GM12891 (cell line): ENCODE measurements around the gene GRAMD2A.

Experiments
- DNase-seq: peaks from one replicate; pipeline ENCODE4 v3.0.0; 2011; ENCODE audit warnings: low spot score; ENCODE audit not compliant: insufficient read length
- FAIRE-seq: peaks from 2 replicates; lab custom pipeline; 2011; peaks lifted over from hg19 to GRCh38; lab: Jason Lieb, UNC
- PAX5 ChIP-seq: IDR thresholded peaks from 2 replicates; pipeline ENCODE4 v1.6.1; 2011; ENCODE audit warnings: low read length, moderate library complexity, mild to moderate bottlenecking; ENCODE audit not compliant: insufficient read depth, severe bottlenecking
- POLR2A ChIP-seq: IDR thresholded peaks from 2 replicates; pipeline ENCODE4 v1.6.1; 2011; ENCODE audit warnings: low read depth, low read length, control low read depth
- POLR2AphosphoS5 ChIP-seq: IDR thresholded peaks from 2 replicates; pipeline ENCODE4 v1.6.1; 2011; ENCODE audit warnings: low read depth, low read length, control low read depth
- POU2F2 ChIP-seq: IDR thresholded peaks from 2 replicates; pipeline ENCODE4 v1.6.1; 2011; ENCODE audit warnings: low read depth, mild to moderate bottlenecking, control low read depth, low read length, moderate library complexity
- SPI1 ChIP-seq: IDR thresholded peaks from 2 replicates; pipeline ENCODE4 v1.6.1; 2011; ENCODE audit warnings: low read depth, low read length, control low read depth
- TAF1 ChIP-seq: IDR thresholded peaks from 2 replicates; pipeline ENCODE4 v1.6.1; 2011; ENCODE audit warnings: low read depth, low read length, control low read depth

GRAMD2A gene

GRCh38 chr15:72146934-72147333, 50.7 kb downstream of the GRAMD2A start:
- DNase-seq (no peak), FAIRE-seq (no peak)
- TF ChIP-seq PAX5 (no peak), POLR2AphosphoS5 (no peak), TAF1 (no peak), POLR2A (no peak), SPI1 (no peak), POU2F2 (no peak)

GRCh38 chr15:72146221-72146620, 51.4 kb downstream of the GRAMD2A start:
- FAIRE-seq = no peak
- TF ChIP-seq TAF1 (no peak), POLR2AphosphoS5 (no peak), SPI1 (no peak), PAX5 (no peak), POLR2A (no peak), POU2F2 (no peak)
- DNase-seq = no peak

GRCh38 chr15:72141171-72142084, 56.2 kb downstream of the GRAMD2A start:
- DNase-seq (peak; percentile 68), FAIRE-seq (peak; percentile 93)
- TF ChIP-seq TAF1 (no peak), POLR2A (no peak), SPI1 (peak; percentile 12; the same call in 1 of the 2 replicates), POU2F2 (peak; percentile 85; the same call in 1 of the 2 replicates)

GRCh38 chr15:72140088-72140487, 57.5 kb downstream of the GRAMD2A start:
- FAIRE-seq (no peak), DNase-seq (no peak)
- TF ChIP-seq POLR2AphosphoS5 = no peak
- no peak for TF ChIP-seq SPI1
- TF ChIP-seq POU2F2 = no peak
- no peak for TF ChIP-seq TAF1
- TF ChIP-seq PAX5 = no peak
- no peak for TF ChIP-seq POLR2A

GRCh38 chr15:72139667-72140066, 57.9 kb downstream of the GRAMD2A start:
- DNase-seq (no peak), FAIRE-seq (peak; percentile 68)
- TF ChIP-seq PAX5 (no peak), POLR2AphosphoS5 (no peak), TAF1 (no peak), POLR2A (no peak), SPI1 (no peak), POU2F2 (no peak)

GRCh38 chr15:72136170-72137051, 61.2 kb downstream of the GRAMD2A start:
- FAIRE-seq = no peak
- DNase-seq = no peak

GRCh38 chr15:72135719-72136118, 61.9 kb downstream of the GRAMD2A start:
- DNase-seq = no peak
- TF ChIP-seq POLR2AphosphoS5 (no peak), POU2F2 (no peak), TAF1 (no peak), POLR2A (no peak)
- no peak for FAIRE-seq

More at GRCh38 chr15:72136170-72137051, 61.2 kb downstream of the GRAMD2A start:
- TF ChIP-seq POLR2AphosphoS5 = no peak
- no peak for TF ChIP-seq POU2F2
- TF ChIP-seq PAX5 = no peak
- no peak for TF ChIP-seq SPI1
- no peak for TF ChIP-seq POLR2A

GRCh38 chr15:72133211-72133610, 64.4 kb downstream of the GRAMD2A start:
- FAIRE-seq (no peak), DNase-seq (no peak)
- no peak for TF ChIP-seq SPI1
- no peak for TF ChIP-seq TAF1
- no peak for TF ChIP-seq POLR2AphosphoS5
- no peak for TF ChIP-seq PAX5
- TF ChIP-seq POU2F2 = no peak
- no peak for TF ChIP-seq POLR2A

- DNase-seq = no peak
- peak; percentile 35 for FAIRE-seq
- TF ChIP-seq TAF1 (no peak), POU2F2 (no peak), POLR2A (no peak), PAX5 (no peak), SPI1 (no peak)
These were observed 65.7 kb downstream of the GRAMD2A start for GRCh38 chr15:72131922-72132321.

- no peak for DNase-seq
- TF ChIP-seq POLR2AphosphoS5 (no peak), TAF1 (no peak), POU2F2 (no peak), POLR2A (no peak), PAX5 (no peak), SPI1 (no peak)
- FAIRE-seq = no peak
These were observed 67.3 kb downstream of the GRAMD2A start for GRCh38 chr15:72130272-72130671.
